Fibroblast of mammary gland (primary cell): ENCODE measurements around the gene CXorf38.
"Not testable (repeated sequence)": the region's sequence is repeated elsewhere in the genome, so short reads cannot be mapped to it uniquely, and the experiment has no call there.

Source experiments
- DNase-seq: peaks from one replicate; pipeline ENCODE4 v3.0.0-alpha.2; 2010; ENCODE audit warnings: low read depth
- H3K4me3 ChIP-seq: 2 replicates; pipeline ENCODE4 v1.5.1; 2011; ENCODE audit warnings: low read depth, mild to moderate bottlenecking, low read length, moderate library complexity; ENCODE audit not compliant: control insufficient read depth
- CTCF ChIP-seq: conservative IDR thresholded peaks from 2 replicates; pipeline ENCODE4 v1.5.1; 2011; ENCODE audit warnings: low read depth, low read length, inconsistent platforms; ENCODE audit not compliant: control insufficient read depth, insufficient read depth

Gene CXorf38

GRCh38 chrX:40622479-40623138 is 24.8 kb downstream of the CXorf38 start:
- TF ChIP-seq CTCF = no peak
- no peak overlapping the region for H3K4me3 ChIP-seq
- DNase-seq = no peak

- DNase-seq = no peak
- no peak for TF ChIP-seq CTCF
- no peak overlapping the region for H3K4me3 ChIP-seq
Observed at GRCh38 chrX:40617566-40617965, 29.8 kb downstream of the CXorf38 start.

GRCh38 chrX:40615976-40616375 is 31.4 kb downstream of the CXorf38 start:
- no peak for TF ChIP-seq CTCF
- H3K4me3 ChIP-seq = no peak overlapping the region
- no peak for DNase-seq

GRCh38 chrX:40612511-40612910 is 34.9 kb downstream of the CXorf38 start:
- H3K4me3 ChIP-seq = no peak overlapping the region
- no peak for DNase-seq
- no peak for TF ChIP-seq CTCF

GRCh38 chrX:40607381-40607780 is 40.0 kb downstream of the CXorf38 start:
- DNase-seq = no peak
- no peak for TF ChIP-seq CTCF
- H3K4me3 ChIP-seq = no peak overlapping the region

DNA sequence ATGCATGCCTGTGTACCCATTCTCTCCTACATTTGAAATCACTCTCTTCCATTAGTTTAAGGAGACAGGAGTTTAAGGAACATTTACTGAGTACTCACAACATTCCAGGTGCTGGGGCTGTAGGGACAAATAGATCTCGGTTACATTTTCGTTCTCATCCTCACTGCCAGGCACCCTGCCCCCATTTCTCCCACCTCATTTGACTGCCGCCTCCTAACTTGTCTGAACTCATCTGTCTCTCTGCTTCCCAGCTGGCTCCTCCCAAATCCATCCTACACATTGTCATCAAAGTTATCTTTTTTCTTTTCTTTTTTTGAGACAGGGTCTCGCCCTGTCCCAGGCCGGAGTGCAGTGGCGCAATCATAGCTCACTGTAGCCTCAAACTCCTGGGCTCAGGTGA is 43.9 kb downstream of the CXorf38 start:
- no peak for DNase-seq
- no peak for TF ChIP-seq CTCF
- H3K4me3 ChIP-seq = no peak overlapping the region

DNA sequence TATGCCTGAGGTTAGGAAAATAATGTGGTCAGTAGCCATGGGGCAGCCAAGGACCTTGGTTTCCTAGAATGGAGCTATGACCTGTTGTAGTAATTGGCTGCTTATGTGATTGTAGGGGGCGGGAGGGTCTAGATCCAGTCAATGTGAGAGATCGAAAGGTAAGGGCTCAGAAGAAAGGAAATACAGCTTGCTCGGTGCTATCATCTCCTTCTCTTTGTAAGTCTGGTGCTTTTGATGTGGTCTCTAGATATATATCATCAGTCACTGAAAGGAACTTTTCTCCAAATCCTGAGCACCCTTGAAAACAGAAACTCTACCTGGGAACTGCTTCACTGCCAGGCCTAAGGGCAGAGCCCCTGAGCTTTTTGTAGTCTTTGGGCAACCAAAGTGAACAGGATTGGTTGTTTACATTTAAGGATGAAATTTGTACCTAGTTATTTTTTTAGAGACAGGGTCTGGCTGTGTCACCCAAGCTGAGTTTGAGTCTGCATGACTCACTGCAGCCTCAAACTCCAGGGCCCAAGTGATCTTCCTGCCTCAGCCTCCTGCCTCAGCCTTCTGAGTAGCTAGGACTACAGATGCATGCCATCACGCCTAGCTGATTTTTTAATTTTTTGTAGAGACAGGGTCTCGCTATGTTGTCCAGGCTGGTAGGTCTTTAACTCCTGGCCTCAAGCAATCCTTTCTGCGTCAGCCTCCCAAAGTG is 57.6 kb downstream of the CXorf38 start:
- not testable (repeated sequence) for H3K4me3 ChIP-seq, DNase-seq

GRCh38 chrX:40587623-40588022 is 59.7 kb downstream of the CXorf38 start:
- DNase-seq, H3K4me3 ChIP-seq: not testable (repeated sequence)
